Fibroblast of lung (primary cell): Measurements from ENCODE around the gene SPAAR.

ENCODE experiments used
- EZH2 ChIP-seq: IDR thresholded peaks from 2 replicates; pipeline ENCODE4 v1.5.1; 2012; ENCODE audit warnings: low read length, control low read depth, mild to moderate bottlenecking; ENCODE audit errors: missing control alignments
- TF ChIP-seq, protein P1 (sequence below), 2 donors: IDR thresholded peaks in 1 of 2; conservative IDR thresholded peaks in 1 of 2; 1 replicate in 1 of 2; 2 replicates in 1 of 2; pipeline ENCODE4 v1.5.1; 2011 to 2012; ENCODE audit warnings: low read length in 2 of 2, control low read depth in 1 of 2, inconsistent platforms in 1 of 2, low read depth in 1 of 2, mild to moderate bottlenecking in 1 of 2

DNA sequence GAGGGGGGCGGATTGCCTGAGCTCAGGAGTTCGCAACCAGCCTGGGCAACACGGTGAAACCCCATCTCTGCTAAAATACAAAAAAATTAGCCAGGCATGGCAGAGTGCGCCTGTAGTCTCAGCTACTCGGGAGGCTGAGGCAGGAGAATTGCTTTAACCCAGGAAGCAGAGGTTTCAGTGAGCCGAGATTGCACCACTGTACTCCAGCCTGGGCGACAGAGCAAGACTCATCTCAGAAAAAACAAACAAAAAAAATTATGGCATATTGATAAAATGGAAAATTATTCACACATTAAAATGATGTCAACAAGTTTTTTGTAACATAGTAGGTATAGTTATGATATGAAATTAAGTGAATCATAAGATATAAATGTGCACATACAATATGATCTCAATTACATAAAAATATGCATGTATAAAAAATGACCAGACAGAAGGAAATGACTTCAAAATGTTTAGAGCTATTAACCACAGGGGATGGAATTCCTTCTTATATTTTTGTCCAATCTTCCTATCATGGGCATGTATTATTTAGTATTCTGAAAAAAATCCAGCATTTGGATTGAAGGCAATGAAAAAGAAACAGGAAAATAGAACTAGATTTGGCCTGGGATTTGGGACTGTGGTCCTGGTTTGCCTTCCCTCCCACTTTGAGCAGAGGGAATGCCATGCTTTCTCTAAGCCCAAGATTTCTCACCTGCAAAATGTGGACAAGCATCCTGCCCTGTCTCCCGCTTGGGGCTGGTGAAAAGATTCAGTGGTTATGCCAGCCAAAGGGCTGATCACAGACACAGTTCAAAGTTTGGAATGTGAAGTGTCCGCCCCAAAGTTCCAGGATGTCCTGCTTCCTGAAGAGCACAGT lies 19.5 kb downstream of the SPAAR start:
- TF ChIP-seq, protein P1, sequence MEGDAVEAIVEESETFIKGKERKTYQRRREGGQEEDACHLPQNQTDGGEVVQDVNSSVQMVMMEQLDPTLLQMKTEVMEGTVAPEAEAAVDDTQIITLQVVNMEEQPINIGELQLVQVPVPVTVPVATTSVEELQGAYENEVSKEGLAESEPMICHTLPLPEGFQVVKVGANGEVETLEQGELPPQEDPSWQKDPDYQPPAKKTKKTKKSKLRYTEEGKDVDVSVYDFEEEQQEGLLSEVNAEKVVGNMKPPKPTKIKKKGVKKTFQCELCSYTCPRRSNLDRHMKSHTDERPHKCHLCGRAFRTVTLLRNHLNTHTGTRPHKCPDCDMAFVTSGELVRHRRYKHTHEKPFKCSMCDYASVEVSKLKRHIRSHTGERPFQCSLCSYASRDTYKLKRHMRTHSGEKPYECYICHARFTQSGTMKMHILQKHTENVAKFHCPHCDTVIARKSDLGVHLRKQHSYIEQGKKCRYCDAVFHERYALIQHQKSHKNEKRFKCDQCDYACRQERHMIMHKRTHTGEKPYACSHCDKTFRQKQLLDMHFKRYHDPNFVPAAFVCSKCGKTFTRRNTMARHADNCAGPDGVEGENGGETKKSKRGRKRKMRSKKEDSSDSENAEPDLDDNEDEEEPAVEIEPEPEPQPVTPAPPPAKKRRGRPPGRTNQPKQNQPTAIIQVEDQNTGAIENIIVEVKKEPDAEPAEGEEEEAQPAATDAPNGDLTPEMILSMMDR (conservative IDR thresholded peaks at IDR 0.05 in 1 of 2, IDR thresholded peaks at IDR 0.05 in 1 of 2; ENCODE audit: low read depth in 1 of 2, low read length in 2 of 2): no peak
- TF ChIP-seq EZH2: no peak
